Measurements from ENCODE around the gene CYB561D2.

CYB561D2 gene

GRCh38 chr3:50324351-50325112 is 26.1 kb upstream of the CYB561D2 start:
- no peak for FAIRE-seq

GRCh38 chr3:50325113-50325480 is 25.6 kb upstream of the CYB561D2 start:
- FAIRE-seq: no peak

DNA sequence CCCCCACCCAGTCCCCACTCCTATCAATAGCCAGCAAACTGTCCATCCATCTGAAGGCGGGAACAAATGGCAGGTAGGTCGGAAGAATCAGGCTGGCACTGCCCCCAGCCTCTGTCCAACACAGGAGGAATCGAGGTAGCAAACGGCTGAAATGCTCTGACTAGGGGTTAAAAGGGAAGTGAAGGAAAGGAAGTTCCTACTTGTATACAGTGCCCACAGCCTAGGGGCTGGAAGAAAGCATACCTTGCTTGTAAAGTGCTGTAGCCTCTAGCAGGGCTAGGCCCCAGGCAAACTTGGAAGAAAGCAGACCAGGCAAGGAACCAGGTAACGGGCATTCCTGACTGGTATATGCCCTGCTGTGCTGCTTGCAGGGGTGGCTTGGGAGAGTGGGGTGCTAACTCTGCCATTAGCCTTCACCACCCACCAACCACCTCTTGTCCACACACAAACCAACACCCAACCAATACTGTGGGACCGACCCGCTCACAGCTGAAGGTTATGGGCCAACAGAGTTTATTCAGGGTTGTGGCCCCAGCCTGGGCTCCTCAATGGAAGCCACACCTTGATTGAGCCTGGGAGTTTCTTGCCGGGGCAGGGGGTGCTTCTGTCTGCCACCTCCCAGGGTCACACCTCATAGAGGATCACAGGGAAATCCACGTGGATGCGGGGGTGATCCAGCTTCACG is 25.0 kb upstream of the CYB561D2 start:
- FAIRE-seq: no peak

- FAIRE-seq: no peak
These were observed 24.5 kb upstream of the CYB561D2 start for GRCh38 chr3:50326182-50326541.

GRCh38 chr3:50327129-50327528 is 23.5 kb upstream of the CYB561D2 start:
- no peak for FAIRE-seq

DNA sequence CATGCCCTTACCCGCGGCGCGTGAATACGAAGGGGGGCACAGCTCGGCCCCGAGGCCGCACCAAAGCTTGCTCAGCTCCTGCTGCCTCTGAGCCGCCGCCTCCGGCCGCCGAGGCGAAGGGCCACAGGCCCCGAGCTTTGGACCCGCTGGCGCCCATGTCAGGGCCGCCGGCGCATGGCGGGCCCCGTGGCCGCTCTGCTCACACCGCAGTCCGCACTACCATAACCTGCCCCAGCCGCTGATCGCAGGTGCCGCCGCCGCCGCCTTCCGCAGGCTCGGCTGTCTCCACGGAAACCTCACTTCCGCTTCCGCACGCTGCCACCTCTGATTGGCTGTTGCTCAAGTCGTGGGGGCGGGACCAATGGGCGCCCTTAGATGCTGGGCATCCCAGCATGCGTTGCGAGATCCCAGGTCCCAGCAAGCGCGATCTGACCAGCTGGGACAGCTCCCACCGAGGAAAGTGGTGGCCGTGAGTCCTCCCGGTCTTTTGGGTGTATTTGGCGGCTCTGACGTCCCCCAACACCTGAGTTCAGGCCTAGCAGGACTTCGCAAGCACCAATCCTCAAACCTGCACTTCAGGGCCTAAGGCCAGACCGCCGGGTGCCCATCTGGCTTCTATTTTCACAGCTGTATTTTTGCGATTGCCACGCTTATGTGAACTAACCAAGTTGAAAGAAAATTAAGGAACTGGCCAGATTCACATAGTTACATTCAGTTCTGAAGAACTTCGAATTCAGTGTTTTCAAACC is 22.5 kb upstream of the CYB561D2 start, which contains the start of gene TUSC2:
Gene TUSC2, minus strand, starts transcription at position 281 of the 749 bp plus-strand sequence. Its CDS starts 124 bp downstream, at position 157.
- peak; percentile 96 for FAIRE-seq

GRCh38 chr3:50330330-50330729 is 20.3 kb upstream of the CYB561D2 start:
- FAIRE-seq: no peak

DNA sequence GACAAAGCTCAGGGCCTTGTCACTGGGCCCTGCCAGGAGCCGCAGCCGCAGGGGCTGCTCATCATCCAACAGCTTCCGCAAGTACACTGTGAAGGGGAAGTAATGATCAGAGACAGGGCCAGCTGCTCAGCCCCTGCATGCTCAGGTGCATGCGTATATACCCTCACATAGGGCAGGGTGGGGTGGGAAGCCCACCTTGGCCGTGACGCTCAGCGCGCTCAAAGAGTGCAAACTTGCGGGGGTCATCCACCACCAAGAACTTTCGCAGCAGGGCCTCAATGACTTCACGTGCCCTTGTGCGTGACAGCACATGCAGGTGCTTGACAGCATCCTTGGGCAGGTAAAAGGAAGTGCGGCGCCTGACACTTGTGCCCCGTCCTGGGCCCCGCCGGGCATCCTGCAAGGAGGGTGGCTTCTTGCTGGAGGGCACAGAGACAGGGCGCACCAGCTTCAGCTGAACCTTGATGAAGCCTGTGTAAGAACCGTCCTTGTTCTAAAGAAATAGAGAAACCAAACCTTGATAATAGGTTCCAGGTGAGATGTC is 19.2 kb upstream of the CYB561D2 start:
- FAIRE-seq: no peak

DNA sequence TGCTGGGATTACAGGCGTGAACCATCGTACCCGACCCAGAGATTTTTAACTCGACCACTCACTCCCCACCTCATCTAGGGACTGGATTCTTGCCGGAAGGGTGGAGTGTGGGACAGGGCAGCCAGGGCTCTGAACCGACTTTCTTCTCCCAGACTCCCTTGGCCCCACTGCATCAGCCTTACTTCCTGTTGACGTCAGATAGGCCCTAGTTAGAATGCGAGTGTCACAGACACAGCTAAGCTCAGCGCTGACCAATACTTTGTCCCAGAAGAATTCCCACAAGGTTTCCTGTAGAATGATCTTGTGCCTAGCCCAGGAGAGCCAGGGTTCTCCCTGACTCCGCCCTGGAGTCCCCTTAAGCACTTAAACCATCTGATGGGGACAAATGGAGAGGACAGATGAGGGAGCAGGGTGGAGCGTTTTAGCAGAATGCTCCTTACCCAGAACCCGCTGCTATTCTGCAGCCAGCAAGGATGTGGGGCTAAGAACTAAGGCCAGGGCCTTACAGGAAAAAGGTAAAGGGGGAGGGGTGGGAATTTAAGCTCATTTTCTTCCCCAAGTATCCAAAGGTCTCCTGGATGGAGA is 16.8 kb upstream of the CYB561D2 start:
- no peak for FAIRE-seq

GRCh38 chr3:50334339-50335075 is 16.2 kb upstream of the CYB561D2 start:
- no peak for FAIRE-seq

DNA sequence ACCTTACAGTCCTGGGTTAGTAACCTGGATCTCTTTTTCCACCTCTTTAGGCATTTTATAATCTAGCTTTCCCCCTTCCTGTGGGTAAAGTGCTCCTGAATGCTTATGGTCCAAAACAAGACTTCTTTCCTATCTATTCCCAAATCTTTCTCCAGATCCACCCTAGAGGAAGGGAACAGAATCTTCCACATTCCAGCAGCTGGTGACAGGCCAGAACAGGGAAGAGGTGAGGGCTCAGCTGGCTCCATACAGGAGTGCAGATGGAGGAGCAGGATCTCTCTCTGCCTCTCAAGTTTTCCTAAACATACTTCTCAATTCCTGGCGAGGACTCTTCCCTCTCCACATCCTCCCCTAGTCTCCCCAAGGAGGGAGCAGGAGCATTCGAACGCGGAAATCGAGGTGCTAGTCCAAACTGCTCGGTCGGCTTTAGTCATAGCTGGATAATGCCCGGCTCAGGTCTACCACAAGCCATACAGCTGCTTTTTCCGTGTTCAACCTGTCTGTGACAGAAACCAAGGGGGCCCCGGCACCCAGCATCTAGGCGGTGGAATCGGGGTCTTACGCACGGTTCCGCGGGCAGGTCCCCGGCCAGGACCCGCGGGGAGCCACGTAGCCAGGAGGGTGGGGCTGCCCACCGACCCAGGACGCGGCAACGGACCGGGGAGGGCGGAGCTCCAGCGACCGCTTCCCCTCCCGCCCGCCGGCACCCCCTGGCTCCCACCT is 14.0 kb upstream of the CYB561D2 start:
- no peak for FAIRE-seq

GRCh38 chr3:50337175-50337861 is 13.3 kb upstream of the CYB561D2 start:
- peak; percentile 98 for FAIRE-seq

- no peak for FAIRE-seq
These were observed 11.7 kb upstream of the CYB561D2 start for GRCh38 chr3:50338965-50339364.

DNA sequence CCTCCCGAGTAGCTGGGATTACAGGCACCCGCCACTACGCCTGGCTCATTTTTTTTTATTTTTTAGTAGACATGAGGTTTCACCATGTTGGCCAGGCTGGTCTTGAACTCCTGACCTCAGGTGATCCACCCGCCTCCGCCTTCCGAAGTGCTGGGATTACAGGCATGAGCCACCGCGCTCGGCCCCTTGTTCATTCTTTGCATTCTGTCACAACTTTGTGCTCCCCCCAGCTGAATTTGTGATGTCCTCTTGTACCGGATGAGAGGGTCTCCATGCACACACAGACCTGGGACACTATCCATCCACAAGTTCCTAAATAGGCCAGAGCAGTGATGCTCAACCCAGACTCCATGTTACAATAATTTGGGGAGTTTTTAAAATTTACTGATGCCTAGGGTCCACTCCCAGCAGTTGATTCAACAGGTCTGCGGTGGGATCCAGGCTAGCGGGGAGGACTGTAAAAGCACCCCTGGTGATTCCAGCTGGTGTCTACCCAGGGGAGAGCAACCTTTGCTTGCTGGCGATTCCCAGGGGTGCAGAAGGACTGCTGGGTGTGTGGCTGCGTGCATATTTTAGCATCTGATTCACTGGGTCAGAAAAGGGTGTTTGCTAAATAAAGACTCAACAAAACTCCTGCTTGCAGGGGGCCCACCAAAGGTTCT is 11.0 kb upstream of the CYB561D2 start:
- FAIRE-seq: no peak

- FAIRE-seq: no peak
These were observed 10.6 kb upstream of the CYB561D2 start for GRCh38 chr3:50340147-50340447.

DNA sequence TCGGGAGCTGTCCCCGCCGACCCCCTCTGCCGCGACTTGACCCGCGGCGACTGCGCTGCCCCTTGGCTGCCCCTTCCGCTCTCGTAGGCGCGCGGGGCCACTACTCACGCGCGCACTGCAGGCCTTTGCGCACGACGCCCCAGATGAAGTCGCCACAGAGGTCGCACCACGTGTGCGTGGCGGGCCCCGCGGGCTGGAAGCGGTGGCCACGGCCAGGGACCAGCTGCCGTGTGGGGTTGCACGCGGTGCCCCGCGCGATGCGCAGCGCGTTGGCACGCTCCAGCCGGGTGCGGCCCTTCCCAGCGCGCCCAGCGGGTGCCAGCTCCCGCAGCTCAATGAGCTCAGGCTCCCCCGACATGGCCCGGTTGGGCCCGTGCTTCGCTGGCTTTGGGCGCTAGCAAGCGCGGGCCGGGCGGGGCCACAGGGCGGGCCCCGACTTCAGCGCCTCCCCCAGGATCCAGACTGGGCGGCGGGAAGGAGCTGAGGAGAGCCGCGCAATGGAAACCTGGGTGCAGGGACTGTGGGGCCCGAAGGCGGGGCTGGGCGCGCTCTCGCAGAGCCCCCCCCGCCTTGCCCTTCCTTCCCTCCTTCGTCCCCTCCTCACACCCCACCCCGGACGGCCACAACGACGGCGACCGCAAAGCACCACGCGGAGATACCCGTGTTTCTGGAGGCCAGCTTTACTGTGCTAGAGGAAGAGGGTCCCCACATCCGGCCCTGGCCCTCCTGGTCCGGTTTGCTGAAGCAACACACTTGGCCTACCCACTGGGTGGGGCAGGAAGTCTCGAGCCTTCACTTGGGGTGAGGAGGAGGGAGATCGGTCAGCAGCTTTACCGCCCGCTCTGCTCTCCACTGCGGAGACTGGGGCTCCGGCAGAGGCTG is 10.0 kb upstream of the CYB561D2 start, which contains the start of gene RASSF1:
Gene RASSF1, minus strand, starts transcription at position 389 of the 882 bp plus-strand sequence. Its CDS starts 31 bp downstream, at position 358.
- no peak for FAIRE-seq

- FAIRE-seq: no peak
These were observed 9.1 kb upstream of the CYB561D2 start for GRCh38 chr3:50341537-50341936.

DNA sequence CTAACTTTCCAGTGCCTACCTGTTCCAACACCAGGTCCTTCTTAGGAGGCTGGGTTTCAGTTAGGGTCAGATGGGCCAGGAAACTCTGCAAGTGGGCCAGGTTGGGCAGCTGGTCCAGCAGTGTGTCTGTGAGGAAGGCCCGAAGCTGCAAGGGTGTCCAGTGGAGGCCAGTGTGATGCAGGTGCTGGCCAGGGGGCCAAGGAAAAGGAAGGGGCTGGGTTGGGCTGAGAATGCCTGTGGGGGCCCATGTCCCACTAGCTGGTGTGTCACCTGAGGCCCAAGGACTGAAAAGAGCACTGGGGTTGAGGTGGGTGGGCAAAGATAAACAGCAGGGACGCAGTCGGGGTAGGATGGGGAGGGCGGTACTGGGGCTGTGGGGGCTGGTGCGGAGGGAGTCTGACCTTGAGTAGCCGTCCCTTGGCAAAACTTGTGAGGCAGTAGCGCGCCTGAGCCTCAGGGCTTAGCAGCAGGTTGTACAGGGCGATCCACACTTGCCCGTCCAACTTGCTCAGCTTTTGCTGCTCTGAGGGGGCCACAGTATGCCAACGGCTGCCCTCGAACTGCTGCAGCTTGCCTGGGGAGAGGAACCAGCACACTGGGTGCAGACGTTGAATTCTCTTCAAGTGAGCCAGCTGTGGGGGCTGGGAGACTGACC is 8.5 kb upstream of the CYB561D2 start:
- FAIRE-seq: no peak
